ENCODE results near the gene DAND5. TPM values are rescaled to one million over a fixed set of nuclear protein-coding genes. Genes with fewer than 3 reads are reported as not detected.

Gene DAND5
- total and polyA plus RNA-seq, 9 of the 15 experiments (the other 6 are each of a cell fraction or from before 2014, with no cell fraction given): 0.22 to 0.83 (median 0.60) TPM

- TF ChIP-seq, protein P1, sequence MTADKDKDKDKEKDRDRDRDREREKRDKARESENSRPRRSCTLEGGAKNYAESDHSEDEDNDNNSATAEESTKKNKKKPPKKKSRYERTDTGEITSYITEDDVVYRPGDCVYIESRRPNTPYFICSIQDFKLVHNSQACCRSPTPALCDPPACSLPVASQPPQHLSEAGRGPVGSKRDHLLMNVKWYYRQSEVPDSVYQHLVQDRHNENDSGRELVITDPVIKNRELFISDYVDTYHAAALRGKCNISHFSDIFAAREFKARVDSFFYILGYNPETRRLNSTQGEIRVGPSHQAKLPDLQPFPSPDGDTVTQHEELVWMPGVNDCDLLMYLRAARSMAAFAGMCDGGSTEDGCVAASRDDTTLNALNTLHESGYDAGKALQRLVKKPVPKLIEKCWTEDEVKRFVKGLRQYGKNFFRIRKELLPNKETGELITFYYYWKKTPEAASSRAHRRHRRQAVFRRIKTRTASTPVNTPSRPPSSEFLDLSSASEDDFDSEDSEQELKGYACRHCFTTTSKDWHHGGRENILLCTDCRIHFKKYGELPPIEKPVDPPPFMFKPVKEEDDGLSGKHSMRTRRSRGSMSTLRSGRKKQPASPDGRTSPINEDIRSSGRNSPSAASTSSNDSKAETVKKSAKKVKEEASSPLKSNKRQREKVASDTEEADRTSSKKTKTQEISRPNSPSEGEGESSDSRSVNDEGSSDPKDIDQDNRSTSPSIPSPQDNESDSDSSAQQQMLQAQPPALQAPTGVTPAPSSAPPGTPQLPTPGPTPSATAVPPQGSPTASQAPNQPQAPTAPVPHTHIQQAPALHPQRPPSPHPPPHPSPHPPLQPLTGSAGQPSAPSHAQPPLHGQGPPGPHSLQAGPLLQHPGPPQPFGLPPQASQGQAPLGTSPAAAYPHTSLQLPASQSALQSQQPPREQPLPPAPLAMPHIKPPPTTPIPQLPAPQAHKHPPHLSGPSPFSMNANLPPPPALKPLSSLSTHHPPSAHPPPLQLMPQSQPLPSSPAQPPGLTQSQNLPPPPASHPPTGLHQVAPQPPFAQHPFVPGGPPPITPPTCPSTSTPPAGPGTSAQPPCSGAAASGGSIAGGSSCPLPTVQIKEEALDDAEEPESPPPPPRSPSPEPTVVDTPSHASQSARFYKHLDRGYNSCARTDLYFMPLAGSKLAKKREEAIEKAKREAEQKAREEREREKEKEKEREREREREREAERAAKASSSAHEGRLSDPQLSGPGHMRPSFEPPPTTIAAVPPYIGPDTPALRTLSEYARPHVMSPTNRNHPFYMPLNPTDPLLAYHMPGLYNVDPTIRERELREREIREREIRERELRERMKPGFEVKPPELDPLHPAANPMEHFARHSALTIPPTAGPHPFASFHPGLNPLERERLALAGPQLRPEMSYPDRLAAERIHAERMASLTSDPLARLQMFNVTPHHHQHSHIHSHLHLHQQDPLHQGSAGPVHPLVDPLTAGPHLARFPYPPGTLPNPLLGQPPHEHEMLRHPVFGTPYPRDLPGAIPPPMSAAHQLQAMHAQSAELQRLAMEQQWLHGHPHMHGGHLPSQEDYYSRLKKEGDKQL (CRISPR knock-in tag; IDR thresholded peaks at IDR 0.05; ENCODE audit: borderline replicate concordance): no peak
- TF ChIP-seq HLTF (IDR thresholded peaks at IDR 0.05): no peak
- peak; percentile 80 for TF ChIP-seq HMGN3 (IDR thresholded peaks at IDR 0.05; ENCODE audit: borderline replicate concordance, extremely low read depth, insufficient read length, low read depth, low read length)
- no peak for TF ChIP-seq DNMT1 (IDR thresholded peaks at IDR 0.05)
- peak; percentile 96 to 99 (median 98) for TF ChIP-seq YY1 (IDR thresholded peaks at IDR 0.05; ENCODE audit: borderline replicate concordance in 1 of 3, control insufficient read depth in 1 of 3, extremely low read depth in 1 of 3, insufficient read depth in 3 of 3, insufficient read length in 1 of 3, insufficient replicate concordance in 2 of 3, low read depth in 1 of 3, low read length in 2 of 3)
- TF ChIP-seq ARHGAP35 (IDR thresholded peaks at IDR 0.05; ENCODE audit: partially characterized antibody): no peak
- TF ChIP-seq ZBTB12 (CRISPR knock-in tag; IDR thresholded peaks at IDR 0.05): no peak
- TF ChIP-seq RNF2 (IDR thresholded peaks at IDR 0.05): no peak
- no peak for TF ChIP-seq ZBTB2 (IDR thresholded peaks at IDR 0.05)
- TF ChIP-seq NR2C1 (IDR thresholded peaks at IDR 0.05): no peak
- no peak for TF ChIP-seq NR2C1 (tag; IDR thresholded peaks at IDR 0.05)
- TF ChIP-seq ZBTB5 (IDR thresholded peaks at IDR 0.05): no peak
- TF ChIP-seq USF2 (CRISPR knock-in tag; IDR thresholded peaks at IDR 0.05): no peak
- TF ChIP-seq ZBED1 (IDR thresholded peaks at IDR 0.05): no peak
These were observed 12.7 kb upstream of the DAND5 start, which contains the start of gene GADD45GIP1 (continued) for GRCh38 chr19:12956446-12957388.

Measured in K562 (cell line).